Renal cortex interstitium (tissue), 11 donors: ENCODE results near the gene TMC7. TPM values are rescaled to one million over a fixed set of nuclear protein-coding genes. Genes with fewer than 3 reads are reported as not detected.

Source experiments
- DNase-seq, 11 donors: peaks; one replicate each; pipeline ENCODE4 v3.0.0-alpha.2; 2013; ENCODE audit warnings: low read depth in 9 of 11, low spot score in 4 of 11; ENCODE audit errors: extremely low read depth in 1 of 11
- polyA plus RNA-seq, 3 donors: library from polyadenylated mRNA; unstranded; fragments of 120-200 nt; gene quantifications; one replicate each; pipeline ENCODE4 v1.2.1, GENCODE V29; 2013; ENCODE audit not compliant: insufficient read length in 3 of 3

Gene TMC7
- polyA plus RNA-seq, 3 donors, result 1.5 to 2.5 (median 2.2) TPM

DNA sequence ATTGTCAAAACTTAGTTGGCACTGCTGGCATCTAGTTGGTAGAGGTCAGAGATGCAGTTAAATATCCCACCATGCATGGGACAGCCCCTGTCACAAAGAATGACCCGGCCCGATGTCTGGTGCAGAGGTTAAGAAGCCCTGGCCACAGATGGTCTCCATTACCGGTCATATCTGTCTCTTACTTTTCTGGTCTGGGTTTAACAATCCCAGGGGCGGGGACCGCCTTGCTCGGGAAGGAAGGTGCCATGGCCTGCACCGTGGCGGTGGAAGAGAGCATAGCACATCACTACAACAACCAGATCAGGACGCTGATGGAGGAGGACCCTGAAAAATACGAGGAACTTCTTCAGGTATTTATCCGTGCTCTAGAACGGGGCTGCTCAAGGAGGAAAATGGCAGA lies 91.8 kb downstream of the TMC7 start:
- no peak for DNase-seq

- DNase-seq, result no peak
These were observed 94.1 kb downstream of the TMC7 start for GRCh38 chr16:19077879-19078278.

DNA sequence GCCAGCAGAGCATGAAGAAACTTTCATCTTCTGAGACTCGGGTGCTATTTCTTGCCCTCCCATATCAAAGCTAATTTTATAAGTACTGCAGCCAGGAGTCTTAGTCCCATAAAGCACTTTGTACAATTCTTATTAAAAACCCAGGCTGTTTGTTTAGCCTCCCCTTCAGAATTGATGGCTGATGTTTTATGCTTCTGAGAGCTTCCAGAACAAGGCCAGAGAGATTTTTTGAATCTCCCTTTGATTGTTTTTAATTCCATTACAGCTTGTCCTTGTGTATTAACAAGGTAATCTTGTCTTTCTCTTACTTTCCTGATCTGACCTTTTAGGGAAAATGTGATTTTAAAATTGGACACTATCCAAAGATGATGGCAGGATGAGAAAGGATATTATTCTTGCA lies 99.9 kb downstream of the TMC7 start:
- no peak for DNase-seq

DNA sequence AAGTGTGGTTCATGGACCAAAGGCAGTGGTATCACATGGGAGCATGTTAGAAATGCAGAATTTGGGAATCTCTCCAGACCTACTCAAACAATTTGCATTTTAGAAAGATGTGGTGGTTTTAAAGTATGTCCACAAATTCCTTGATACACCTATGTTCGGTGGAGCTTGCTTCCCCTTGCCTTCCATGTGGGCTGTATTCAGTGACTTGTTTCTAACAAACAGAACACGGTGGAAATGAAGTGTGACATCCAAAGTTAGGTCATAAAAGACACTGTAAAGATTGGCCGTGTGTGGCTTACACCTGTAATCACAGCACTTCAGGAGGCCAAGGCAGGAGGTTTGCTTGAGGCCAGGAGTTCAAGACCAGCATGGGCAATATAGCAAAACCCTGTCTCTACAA lies 100.4 kb downstream of the TMC7 start:
- no peak for DNase-seq

DNA sequence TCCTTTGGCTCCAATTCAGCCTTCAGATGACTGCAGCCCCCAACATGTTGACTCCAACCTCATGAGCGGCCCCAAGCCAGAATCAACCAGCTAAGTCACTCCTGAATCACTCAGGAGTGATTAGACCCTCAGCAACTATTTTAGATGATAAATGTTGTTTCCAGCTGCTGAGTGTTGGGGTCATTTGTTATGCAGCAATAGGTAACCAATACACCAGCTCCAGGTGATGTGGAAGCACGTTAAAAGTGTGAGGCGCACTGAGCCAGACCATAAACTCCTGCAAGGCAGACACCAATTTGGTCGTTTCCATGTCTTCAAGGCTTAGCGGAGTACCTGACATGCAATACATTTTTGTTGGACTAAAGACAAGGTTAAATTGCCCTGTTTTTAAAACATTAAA lies 101.1 kb downstream of the TMC7 start:
- DNase-seq, result no peak

DNA sequence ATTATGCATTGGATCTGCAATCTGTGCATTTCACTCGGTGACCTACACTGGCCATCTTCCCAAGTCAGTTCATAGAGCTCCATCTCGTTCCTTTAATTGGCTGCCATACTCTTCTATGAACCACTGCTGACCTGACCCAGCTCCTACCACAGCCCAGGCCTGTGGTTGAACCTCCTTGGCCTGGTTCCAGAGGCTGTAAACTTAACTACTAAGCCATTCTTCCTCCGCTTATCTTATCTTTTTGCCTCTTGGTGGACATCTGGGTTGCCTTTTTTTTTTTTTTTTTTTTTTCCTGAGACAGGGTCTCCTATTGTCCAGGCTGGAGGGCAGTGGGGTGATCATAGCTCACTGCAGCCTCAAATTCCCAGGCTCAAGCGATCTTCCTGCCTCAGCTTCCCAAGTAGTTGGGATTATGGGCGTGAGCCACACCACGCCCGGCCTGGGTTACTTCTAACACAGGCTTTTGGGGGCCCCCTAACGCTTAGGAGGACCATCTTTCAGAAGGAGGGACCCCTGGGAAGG lies 102.0 kb downstream of the TMC7 start:
- DNase-seq, result no peak

- peak in 10 of 11 donors; percentile 76 to 87 (median 80) for DNase-seq
These were observed 102.8 kb downstream of the TMC7 start for GRCh38 chr16:19086322-19087199.

DNA sequence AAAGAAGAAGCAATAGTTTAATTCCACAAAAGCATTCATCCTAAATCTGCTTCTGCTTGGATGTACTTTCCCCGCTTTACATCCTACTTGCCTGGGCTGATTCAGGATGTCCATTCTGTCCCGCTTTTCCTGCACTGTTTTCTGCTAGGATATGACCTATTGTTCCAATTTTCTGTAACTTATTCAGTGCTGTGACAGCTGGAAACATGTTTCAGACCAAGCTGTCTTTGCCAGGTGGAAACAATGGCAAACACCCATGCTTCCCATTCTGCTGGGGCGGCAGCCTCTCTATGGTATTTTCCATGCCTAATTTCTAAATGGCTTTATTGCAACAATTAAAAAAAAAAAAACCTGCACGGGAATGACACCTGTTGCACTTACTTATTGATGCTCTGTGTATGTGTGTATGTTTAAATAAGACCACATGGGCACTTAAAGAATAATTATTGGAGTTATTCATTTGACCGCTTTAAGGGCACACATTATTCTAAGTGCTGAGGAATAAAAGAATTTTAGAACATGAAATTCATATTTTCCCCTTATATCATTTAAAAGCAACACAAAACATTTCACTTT lies 104.7 kb downstream of the TMC7 start:
- no peak for DNase-seq

DNA sequence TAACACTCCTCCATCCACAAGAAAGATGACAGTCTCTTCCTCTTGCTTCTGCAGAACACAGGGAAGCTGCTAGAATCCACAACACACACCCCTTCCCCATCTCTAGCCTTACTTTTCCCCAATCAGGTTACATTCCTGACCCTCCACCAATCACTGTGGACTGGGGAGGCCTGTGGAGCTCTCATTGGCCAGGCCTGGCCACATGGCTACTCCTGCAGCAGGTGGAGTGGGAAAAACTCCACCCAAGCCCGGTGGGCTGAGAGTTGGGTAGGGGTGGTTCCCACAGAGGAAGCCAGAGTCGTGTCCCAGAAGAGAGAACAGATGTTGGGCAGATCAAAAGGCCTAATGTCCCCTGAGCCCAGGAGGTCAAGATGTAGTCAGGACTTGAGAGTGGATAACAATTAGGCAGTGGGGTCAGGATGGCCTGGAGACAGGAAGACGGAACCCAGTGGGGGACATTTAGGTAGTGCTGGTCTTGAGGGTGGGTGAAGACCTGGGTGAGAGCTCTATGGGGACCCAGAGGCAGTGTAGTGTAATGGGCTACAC lies 105.7 kb downstream of the TMC7 start:
- no peak for DNase-seq

DNA sequence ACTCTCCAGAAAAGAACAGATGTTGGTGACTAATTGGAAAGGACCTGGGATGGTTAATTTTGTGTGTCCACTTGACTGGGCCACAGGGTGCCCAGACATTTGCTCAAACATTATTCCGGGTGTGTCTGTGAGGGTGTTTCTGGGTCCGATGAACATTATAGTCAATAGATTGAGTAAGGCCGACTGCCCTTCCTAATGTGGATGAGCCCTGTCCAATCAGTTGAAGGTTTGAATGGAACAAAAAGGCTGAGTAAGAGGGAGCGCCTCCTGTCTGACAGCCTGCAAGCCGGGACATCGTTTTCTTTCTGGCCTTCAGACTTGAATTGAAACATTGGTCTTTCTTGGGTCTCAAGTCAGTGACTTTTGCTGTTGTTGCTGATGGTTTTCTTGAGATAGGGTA lies 107.2 kb downstream of the TMC7 start:
- DNase-seq, result no peak

DNA sequence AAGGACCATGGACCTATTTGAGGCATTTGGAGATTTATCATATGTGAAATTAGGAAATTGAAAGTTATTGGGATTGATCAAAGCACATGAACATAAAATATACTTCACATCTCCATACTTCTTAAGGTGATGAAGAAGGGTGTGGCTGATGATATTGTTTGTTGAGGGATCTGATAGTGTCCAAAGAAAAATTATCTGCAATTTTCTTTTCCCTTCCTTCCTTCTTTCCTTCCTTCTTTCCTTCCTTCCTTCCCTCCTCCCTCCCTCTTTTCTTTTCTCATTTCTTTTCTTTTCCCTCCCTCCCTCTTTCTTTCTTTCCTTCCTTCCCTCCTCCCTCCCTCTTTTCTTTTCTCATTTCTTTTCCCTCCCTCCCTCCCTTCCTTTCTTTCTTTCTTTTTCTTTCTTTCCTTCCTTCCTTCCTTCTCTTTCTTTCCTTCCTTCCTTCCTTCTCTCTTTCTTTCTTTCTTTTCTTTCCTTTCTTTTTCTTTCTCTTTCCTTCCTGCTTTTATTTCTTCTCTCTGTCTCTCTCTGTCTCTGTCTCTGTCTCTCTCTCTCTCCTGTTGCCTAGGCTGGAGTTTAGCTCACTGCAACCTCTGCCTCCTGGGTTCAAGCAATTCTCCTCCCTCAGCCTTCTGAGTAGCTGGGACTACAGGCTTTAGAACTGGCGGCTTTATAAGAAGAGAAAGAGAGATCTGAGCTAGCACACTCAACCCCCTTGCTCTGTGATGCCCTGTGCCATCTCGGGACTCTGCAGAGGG lies 109.1 kb downstream of the TMC7 start:
- no peak for DNase-seq

- no peak for DNase-seq
These were observed 110.2 kb downstream of the TMC7 start for GRCh38 chr16:19093631-19094541.

DNA sequence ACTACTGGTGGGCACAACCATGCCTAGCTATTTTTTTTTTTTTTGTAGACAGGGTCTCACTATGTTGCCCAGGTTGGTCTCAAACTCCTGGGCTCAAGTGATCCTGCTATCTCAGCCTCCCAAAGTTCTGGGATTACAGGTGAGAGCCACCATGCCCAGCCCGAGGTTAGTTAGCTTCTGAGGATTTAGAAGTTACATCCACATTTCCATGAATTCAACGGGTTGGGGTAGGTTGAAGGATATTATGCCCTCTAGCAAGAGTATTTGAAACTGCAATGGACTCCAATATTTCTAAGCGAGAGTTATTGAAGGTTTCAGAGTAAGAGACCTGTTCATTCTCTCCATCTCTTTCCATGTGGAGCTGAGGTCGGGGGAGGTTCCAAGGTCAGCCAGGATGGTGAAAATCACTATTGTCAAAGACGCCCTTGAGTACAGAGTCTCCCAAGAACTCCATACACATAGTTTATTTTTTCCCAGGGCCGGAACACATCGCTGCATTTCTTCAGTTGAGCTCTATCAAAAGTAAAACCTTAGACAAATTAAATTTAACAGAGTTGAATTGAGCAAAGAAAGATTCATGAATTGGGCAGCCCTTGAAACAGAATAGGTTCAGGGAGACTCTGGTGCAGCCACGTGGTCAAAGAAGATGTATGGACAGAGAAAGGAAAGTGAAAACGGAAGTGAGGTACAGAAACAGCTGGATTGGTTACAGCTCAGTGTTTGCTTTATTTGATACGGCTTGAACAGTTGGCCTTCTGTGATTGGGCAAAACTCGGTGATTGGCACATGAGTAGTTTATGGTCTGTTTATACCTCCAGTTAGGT lies 111.0 kb downstream of the TMC7 start:
- DNase-seq, result no peak

DNA sequence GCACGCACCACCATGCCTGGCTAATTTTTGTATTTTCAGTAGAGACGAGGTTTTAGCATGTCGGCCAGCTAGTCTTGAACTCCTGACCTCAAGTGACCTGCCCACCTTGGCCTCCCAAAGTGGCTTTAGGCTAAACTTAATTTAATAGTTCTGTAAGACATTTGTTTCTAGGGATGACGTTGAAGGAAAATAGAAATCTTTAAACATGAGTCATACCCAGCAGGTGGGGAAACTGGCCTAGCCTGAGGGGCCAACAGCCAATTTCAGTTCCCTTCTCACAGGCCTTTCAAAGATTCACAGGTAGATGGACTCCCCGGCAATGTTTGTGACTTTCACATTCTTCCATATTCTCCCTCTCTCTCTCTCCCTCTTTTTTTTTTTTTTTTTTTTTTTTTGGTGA lies 111.9 kb downstream of the TMC7 start:
- no peak for DNase-seq

DNA sequence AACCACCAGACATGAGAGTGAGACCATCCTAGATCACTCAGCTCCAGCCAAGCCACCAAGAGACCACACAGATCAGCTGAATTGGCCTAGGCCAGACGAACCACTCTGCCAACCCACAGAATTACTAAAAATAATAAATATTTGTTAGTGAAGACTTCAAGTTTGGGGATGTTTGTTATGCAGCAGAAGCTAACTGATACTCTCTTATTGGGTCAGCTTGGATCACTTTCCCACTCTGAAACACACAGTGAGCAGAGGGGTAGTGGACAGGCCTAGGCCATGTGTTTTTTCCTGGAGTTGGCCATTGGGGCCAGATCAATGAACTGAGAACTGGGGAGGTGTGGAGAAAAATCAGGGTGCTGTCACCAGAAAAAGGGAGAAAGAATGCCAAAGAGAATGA lies 114.4 kb downstream of the TMC7 start:
- DNase-seq, result no peak

DNA sequence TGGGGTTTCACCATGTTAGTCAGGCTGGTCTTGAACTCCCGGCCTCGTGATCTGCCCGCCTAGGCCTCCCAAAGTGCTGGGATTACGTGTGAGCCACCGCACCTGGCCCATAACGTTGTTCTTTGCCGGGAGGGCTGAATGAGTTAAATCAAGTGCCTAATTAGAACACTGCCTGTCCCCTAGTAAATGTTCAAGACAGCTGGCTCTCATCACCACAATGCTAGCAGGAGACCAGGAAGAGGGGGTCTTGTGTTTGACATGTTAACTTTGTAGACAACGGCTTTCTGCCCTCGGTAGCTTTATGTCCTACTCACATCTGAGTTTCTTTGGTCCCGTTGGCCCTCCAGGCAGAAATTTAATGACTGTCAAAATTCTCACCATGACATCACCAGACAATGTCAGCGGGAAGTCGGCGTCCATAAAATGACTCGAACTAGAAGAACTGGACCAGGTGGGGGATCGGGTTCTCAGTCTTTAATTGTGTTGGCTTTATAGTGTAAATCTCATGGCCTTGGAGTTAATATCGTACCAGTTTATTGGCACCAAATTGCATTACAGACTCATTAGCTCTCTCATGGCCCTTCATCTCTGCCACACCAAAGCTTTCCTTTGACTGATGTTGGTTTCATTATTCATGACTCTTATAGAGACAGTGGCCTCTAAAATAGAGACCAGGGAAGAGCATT lies 118.6 kb downstream of the TMC7 start:
- peak in 6 of 11 donors; percentile 48 to 73 (median 66) for DNase-seq

DNA sequence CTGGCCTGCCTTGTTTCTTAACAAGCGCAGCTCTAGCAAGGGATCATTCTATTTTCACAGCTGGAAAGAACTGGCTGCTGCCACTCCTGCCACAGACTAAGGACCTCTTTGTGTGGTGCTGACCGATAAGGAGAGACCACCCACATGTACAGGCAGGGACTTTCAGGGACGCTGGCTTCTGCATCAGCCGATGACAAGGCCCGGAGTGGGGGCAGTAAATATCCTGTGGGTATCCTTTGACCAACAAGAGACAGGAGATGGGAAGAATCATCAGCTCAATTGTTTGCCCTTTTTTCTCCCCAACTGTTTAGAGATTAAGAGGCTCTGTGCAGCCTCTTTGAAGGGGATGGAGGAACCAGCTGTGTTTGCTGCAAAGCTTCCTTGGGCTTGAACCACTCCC lies 120.9 kb downstream of the TMC7 start:
- no peak for DNase-seq
